AG08395 (cell line): ENCODE measurements around the gene OR8G1.
"Not testable (repeated sequence)": the region's sequence is repeated elsewhere in the genome, so short reads cannot be mapped to it uniquely, and the experiment has no call there.

Experiments used
- DNase-seq: peaks from one replicate; pipeline ENCODE4 v3.0.0; 2012; ENCODE audit warnings: mixed read lengths, low spot score

OR8G1 gene

GRCh38 chr11:124240621-124241397 lies at the start of gene OR8G1:
TSS of gene OR8G1 (plus strand) at chr11:124241095. CDS start at chr11:124249676, 8,581 bp downstream.
- DNase-seq: no peak

GRCh38 chr11:124193221-124194010 lies 47.5 kb upstream of the OR8G1 start:
- DNase-seq: no peak

- DNase-seq: no peak
Measured at GRCh38 chr11:124194293-124195188, 46.4 kb upstream of the OR8G1 start.

GRCh38 chr11:124195189-124195734 lies 45.6 kb upstream of the OR8G1 start:
- DNase-seq: peak; percentile 52

- DNase-seq: no peak
Measured at GRCh38 chr11:124197999-124198398, 42.9 kb upstream of the OR8G1 start.

GRCh38 chr11:124198897-124199296 lies 42.0 kb upstream of the OR8G1 start:
- no peak for DNase-seq

- no peak for DNase-seq
Measured at GRCh38 chr11:124199702-124200101, 41.2 kb upstream of the OR8G1 start.

GRCh38 chr11:124200671-124201070 lies 40.2 kb upstream of the OR8G1 start:
- no peak for DNase-seq

GRCh38 chr11:124202951-124203350 lies 37.9 kb upstream of the OR8G1 start:
- DNase-seq: no peak

- DNase-seq: no peak
Measured at GRCh38 chr11:124204008-124204407, 36.9 kb upstream of the OR8G1 start.

- DNase-seq: no peak
Measured at GRCh38 chr11:124207102-124207792, 33.6 kb upstream of the OR8G1 start.

- DNase-seq: no peak
Measured at GRCh38 chr11:124209824-124210357, 31.0 kb upstream of the OR8G1 start.

- DNase-seq: no peak
Measured at GRCh38 chr11:124210421-124210820, 30.5 kb upstream of the OR8G1 start.

GRCh38 chr11:124211321-124211720 lies 29.6 kb upstream of the OR8G1 start:
- DNase-seq: no peak

GRCh38 chr11:124214027-124214426 lies 26.9 kb upstream of the OR8G1 start:
- DNase-seq: no peak

GRCh38 chr11:124219126-124219525 lies 21.8 kb upstream of the OR8G1 start:
- DNase-seq: no peak

- DNase-seq: no peak
Measured at GRCh38 chr11:124222407-124222806, 18.5 kb upstream of the OR8G1 start.

GRCh38 chr11:124224618-124225423 lies 16.1 kb upstream of the OR8G1 start:
- not testable (repeated sequence) for DNase-seq

GRCh38 chr11:124225471-124225870 lies 15.4 kb upstream of the OR8G1 start:
- DNase-seq: no peak

GRCh38 chr11:124233376-124233775 lies 7.5 kb upstream of the OR8G1 start:
- DNase-seq: no peak
